NCI-H1105 treated with DMSO at 0.1 percent for 48 hours (cell line): ENCODE data around the gene GAPDH.

Experiments used
- DNase-seq: peaks from one replicate; lab custom pipeline; 2025; lab: John Stamatoyannopoulos, UW

Gene GAPDH

GRCh38 chr12:6529291-6529737 is 5.0 kb upstream of the GAPDH start:
- DNase-seq, result no peak

GRCh38 chr12:6530576-6531260 is 3.6 kb upstream of the GAPDH start:
- no peak for DNase-seq

- DNase-seq, result peak; percentile 75
These were observed 2.0 kb upstream of the GAPDH start for GRCh38 chr12:6532051-6532926.

GRCh38 chr12:6532927-6533652 is 1.2 kb upstream of the GAPDH start:
- DNase-seq, result peak; percentile 64

GRCh38 chr12:6533653-6533922 is 729 bp upstream of the GAPDH start:
- no peak for DNase-seq

GRCh38 chr12:6534695-6534944 is 303 bp downstream of the GAPDH start:
- no peak for DNase-seq

- peak; percentile 60 for DNase-seq
These were observed 804 bp downstream of the GAPDH start for GRCh38 chr12:6534945-6535696.

GRCh38 chr12:6535697-6535946 is 1.3 kb downstream of the GAPDH start:
- no peak for DNase-seq

- no peak for DNase-seq
These were observed 1.9 kb downstream of the GAPDH start for GRCh38 chr12:6535960-6536847.

- no peak for DNase-seq
These were observed 2.7 kb downstream of the GAPDH start for GRCh38 chr12:6536894-6537579.

- peak; percentile 73 for DNase-seq
These were observed 3.5 kb downstream of the GAPDH start for GRCh38 chr12:6537580-6538419.

- no peak for DNase-seq
These were observed 4.3 kb downstream of the GAPDH start for GRCh38 chr12:6538420-6539313.

- DNase-seq, result no peak
These were observed 5.0 kb downstream of the GAPDH start for GRCh38 chr12:6539314-6539682.

GRCh38 chr12:6539707-6540134 is 5.4 kb downstream of the GAPDH start:
- no peak for DNase-seq

- peak; percentile 78 for DNase-seq
These were observed 6.0 kb downstream of the GAPDH start for GRCh38 chr12:6540181-6540877.

GRCh38 chr12:6541371-6542165 is 7.3 kb downstream of the GAPDH start:
- DNase-seq, result no peak

- DNase-seq, result no peak
These were observed 8.1 kb downstream of the GAPDH start for GRCh38 chr12:6542209-6543009.
